NCI-H82 treated with DMSO at 0.1 percent for 48 hours (cell line): ENCODE data around the gene ZNF227.
"Not testable (repeated sequence)": the region's sequence is repeated elsewhere in the genome, so short reads cannot be mapped to it uniquely, and the experiment has no call there.

Experiments
- DNase-seq: peaks from one replicate; lab custom pipeline; 2025; ENCODE audit not compliant: unreplicated experiment; lab: John Stamatoyannopoulos, UW

The ZNF227 gene

GRCh38 chr19:44212250-44212865 is at the start of gene ZNF227:
Gene ZNF227, plus strand, starts transcription at chr19:44212532. Its CDS starts 5,261 bp downstream, at chr19:44217793.
- peak; percentile 80 for DNase-seq

GRCh38 chr19:44163789-44164188 is 48.5 kb upstream of the ZNF227 start:
- DNase-seq: no peak

- no peak for DNase-seq
These were observed 48.0 kb upstream of the ZNF227 start for GRCh38 chr19:44164327-44164672.

GRCh38 chr19:44164673-44165512 is 47.4 kb upstream of the ZNF227 start, which contains the start of gene ZNF226:
Gene ZNF226, plus strand, starts transcription at chr19:44165100. Its CDS starts 4,981 bp downstream, at chr19:44170081.
- DNase-seq: peak; percentile 99

DNA sequence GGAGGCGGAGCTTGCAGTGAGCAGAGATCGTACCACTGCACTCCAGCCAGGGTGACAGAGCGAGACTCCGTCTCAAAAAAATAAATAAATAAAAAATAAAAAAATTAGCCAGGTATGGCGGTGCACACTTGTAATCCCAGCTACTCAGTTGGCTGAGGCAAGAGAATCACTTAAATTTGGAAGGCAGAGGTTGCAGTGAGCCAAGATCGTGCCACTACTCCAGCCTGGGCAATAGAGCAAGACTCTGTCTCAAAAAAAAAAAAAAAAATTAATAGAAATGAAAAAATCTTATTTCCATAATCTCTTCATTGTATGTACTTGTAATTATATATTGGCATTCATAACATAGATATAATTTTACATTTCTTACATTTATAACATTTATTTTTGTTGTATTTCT is 41.7 kb upstream of the ZNF227 start:
- not testable (repeated sequence) for DNase-seq

DNA sequence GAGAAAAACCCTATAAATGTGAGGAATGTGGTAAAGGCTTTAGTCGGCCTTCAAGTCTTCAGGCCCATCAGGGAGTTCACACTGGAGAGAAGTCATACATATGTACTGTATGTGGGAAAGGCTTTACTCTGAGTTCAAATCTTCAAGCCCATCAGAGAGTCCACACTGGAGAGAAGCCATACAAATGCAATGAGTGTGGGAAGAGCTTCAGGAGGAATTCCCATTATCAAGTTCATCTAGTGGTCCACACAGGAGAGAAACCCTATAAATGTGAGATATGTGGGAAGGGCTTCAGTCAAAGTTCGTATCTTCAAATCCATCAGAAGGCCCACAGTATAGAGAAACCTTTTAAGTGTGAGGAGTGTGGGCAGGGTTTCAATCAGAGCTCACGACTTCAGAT is 35.7 kb upstream of the ZNF227 start:
- DNase-seq: no peak

DNA sequence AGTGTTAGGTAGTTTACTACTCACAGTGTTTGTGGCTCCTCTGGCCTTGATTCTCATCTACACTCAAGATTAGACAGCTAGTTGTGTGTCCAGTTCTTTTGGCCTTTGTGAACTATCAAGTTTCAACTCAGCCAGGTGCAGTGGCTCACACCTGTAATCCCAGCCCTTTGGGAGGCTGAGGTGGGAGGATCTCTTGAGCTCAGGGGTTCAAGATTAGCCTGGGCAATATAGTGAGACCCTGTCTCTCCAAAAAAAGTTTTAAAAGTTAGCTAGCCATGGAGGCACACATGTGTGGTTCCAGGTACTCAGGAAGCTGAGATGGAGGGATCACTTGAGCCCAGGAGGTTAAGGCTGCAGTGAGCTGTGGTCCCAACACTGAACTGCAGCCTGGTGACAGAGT is 31.4 kb upstream of the ZNF227 start:
- no peak for DNase-seq

DNA sequence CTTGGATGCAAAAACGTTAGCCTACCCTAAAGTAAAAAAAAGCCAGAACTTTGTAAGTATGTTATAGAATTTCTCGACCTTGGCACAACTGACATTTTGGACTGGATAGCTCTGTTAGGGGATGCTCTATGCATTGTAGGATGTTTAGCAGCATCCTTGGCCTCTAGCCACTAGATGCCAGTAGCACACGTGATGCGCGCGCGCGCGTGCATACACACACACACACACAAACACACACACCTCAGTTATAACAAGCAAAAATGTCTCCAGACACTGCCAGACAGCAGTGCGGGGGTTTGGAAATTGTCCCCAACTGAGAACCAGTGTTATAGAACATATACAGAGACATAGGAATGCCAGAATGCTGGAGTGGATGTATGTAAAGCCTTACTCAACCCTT is 30.2 kb upstream of the ZNF227 start:
- DNase-seq: no peak

DNA sequence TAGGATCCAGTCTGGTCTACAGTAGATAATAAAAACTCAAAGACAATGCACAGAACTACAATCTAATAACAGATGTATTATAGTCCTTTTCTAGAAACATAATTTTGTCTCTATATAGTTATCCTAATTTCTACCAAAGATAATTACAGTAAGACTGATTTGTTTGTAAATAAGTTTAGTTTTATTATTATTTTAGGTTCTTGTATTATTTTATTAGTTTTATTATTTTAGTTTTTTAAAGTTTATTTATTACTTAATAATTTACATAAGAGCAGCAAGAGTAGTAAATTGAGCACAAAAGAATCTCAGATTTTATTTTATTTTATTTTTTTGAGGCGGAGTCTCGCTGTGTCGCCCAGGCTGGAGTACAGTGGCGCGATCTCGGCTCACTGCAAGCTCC is 22.3 kb upstream of the ZNF227 start:
- DNase-seq: no peak

GRCh38 chr19:44192127-44192526 is 20.2 kb upstream of the ZNF227 start:
- DNase-seq: no peak

DNA sequence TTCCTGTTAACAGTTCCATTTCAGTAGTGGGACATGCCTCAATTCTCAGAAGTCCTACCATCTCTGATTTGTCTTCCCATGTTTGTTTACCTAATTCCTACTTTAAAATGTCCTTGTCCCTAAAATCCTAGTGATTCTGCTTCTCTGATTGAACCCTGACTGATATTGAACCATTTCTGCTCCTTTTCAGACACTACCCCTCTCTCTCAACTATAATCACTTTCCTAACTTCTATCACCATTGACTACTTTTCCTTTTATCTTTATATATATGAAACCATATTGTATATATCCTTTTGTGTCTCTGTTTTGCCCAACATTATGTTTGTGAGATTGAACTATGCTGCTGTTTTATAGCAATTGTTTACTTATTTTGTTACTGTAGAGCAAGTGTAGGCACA is 15.6 kb upstream of the ZNF227 start:
- no peak for DNase-seq

DNA sequence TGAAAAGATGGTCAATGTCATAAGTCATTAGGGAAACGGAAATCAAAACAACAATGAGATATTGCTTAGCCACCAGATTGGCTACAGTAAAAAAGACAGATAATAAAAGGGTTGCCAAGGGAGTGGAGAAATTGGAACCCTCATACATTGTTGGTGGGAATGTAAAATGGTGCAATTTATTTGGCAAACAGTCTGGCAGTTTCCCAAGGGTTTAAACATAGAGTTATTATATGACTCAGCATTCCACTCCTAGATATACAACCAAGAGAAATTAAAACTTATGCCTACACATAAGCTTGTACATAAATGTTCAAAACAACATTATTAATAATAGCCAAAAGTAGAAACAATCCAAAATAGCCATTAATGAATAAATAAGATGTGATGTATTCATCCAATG is 9.9 kb upstream of the ZNF227 start:
- no peak for DNase-seq

DNA sequence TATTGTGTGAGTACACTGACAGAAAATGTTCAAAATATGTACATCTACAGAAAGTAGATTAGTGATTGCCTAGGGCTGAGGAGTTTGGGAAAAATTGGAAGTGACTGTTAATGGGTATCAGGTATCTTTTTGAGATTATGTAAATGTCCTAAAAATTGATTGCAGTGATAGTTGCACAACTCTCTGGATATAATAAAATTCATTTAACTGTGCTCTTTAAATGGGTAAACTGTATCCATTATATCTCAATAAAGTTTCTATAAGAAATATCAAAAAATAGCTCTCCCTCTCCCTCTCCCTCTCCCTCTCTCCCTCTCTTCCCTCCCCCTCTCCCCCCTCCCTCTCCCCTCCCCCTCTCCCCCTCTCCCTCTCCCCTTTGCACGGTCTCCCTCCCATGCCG is 9.4 kb upstream of the ZNF227 start:
- no peak for DNase-seq

- not testable (repeated sequence) for DNase-seq
These were observed 8.5 kb upstream of the ZNF227 start for GRCh38 chr19:44203877-44204276.

DNA sequence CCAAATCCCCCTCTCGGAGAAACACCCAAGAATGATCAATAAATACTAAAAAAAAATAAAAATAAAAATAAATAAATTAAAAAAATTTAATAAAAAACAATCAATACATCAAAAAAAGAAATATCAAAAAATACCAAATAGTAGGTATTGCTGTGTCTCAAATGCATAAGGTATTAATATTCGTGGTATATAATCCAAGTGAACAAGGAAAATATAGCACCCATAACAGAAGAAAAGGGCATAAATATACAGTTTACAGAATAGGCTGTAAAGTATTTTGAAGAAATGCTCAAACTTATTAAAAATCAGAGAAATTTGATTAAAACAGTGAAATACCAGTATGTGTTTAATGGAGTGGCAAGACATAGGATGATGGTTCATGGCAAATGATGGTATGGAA is 7.6 kb upstream of the ZNF227 start:
- no peak for DNase-seq

- peak; percentile 71 for DNase-seq
These were observed 5.1 kb upstream of the ZNF227 start for GRCh38 chr19:44207126-44207803.

DNA sequence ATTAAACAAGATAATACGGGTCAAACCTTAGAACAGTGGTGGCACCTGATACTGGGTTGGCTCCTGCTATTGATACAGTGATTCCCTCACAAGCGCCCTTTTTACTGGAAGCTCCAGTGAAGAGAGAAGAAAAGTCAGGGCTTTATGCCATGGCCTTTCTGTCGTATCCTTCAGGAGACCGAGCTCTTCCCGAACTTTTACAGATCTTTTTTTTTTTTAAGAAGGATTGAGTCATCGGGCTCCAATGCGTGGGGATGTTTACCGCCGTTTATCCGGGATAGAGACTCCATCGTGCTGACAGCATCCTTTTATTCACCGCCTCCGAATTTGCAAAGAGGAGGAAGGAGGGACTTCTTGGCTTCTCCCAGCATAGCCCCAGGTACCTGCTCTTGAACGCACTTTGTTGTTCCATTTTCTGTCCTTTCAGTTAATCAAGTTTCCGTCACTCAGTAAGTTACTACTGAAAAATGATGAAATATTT is 574 bp downstream of the ZNF227 start:
- no peak for DNase-seq

DNA sequence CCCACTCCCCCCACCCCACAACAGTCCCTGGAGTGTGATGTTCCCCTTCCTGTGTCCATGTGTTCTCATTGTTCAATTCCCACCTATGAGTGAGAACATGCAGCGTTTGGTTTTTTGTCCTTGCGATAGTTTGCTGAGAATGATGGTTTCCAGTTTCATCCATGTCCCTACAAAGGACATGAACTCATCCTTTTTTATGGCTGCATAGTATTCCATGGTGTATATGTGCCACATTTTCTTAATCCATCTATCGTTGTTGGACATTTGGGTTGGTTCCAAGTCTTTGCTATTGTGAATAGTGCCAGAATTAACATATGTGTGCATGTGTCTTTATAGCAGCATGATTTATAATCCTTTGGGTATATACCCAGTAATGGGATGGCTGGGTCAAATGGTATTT is 7.6 kb downstream of the ZNF227 start:
- DNase-seq: not testable (repeated sequence)

GRCh38 chr19:44220761-44221160 is 8.4 kb downstream of the ZNF227 start:
- DNase-seq: not testable (repeated sequence)

DNA sequence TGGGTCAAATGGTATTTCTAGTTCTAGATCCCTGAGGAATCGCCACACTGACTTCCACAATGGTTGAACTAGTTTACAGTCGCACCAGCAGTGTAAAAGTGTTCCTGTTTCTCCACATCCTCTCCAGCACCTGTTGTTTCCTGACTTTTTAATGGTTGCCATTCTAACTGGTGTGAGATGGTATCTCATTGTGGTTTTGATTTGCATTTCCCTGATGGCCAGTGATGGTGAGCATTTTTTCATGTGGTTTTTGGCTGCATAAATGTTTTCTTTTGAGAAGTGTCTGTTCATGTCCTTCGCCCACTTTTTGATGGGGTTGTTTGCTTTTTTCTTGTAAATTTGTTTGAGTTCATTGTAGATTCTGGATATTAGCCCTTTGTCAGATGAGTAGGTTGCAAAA is 9.0 kb downstream of the ZNF227 start:
- DNase-seq: not testable (repeated sequence)

- no peak for DNase-seq
These were observed 16.0 kb downstream of the ZNF227 start for GRCh38 chr19:44228318-44228717.

GRCh38 chr19:44232867-44233266 is 20.5 kb downstream of the ZNF227 start:
- no peak for DNase-seq
